SJSA1 (cell line): Measurements from ENCODE around the gene SETD7. TPM values are rescaled to one million over a fixed set of nuclear protein-coding genes. Genes with fewer than 3 reads are reported as not detected.

ENCODE experiments used
- DNase-seq, 2 experiments: peaks; one replicate each; pipeline ENCODE4 v3.0.0-alpha.2; 2015 to 2020; ENCODE audit warnings: low spot score in 2 of 2, low read depth in 1 of 2
- H3K27ac ChIP-seq: fragments of 250-450 bp; sonication (Bioruptor Pico); 2 replicates; pipeline ENCODE4 v1.5.1; 2020; ENCODE audit warnings: mild to moderate bottlenecking, moderate library complexity
- H3K27me3 ChIP-seq: fragments of 250-450 bp; sonication (Bioruptor Pico); replicated peaks from 2 replicates; pipeline ENCODE4 v1.5.1; 2020; ENCODE audit warnings: mild to moderate bottlenecking, moderate library complexity
- H3K36me3 ChIP-seq: fragments of 250-450 bp; sonication (Bioruptor Pico); 2 replicates; pipeline ENCODE4 v1.5.1; 2020; ENCODE audit warnings: mild to moderate bottlenecking
- H3K4me1 ChIP-seq: fragments of 250-450 bp; sonication (Bioruptor Pico); replicated peaks from 2 replicates; pipeline ENCODE4 v1.6.1; 2021; ENCODE audit warnings: mild to moderate bottlenecking
- H3K4me3 ChIP-seq: fragments of 250-450 bp; sonication (Bioruptor Pico); 2 replicates; pipeline ENCODE4 v1.5.1; 2020; ENCODE audit warnings: mild to moderate bottlenecking
- H3K9me3 ChIP-seq: fragments of 250-450 bp; sonication (Bioruptor Pico); replicated peaks from 2 replicates; pipeline ENCODE4 v1.5.1; 2020; ENCODE audit warnings: mild to moderate bottlenecking
- total RNA-seq: library from RNA; depleted of rRNA; stranded (reverse); fragments of >200 nt; shearing (Covaris generic); gene quantifications from 2 replicates; pipeline ENCODE4 v1.2.3, GENCODE V29; 2014

Gene SETD7
- total RNA-seq, 1 experiment from 2014 or later = 22.9 TPM

- H3K36me3 ChIP-seq = peaks cover 17% of the 10 kb centered on the region; the same call in 1 of the 2 replicates
- H3K4me3 ChIP-seq = no peak overlapping the region
- peak; percentile 43 to 54 for DNase-seq
- no peaks in the 10 kb centered on the region for H3K4me1 ChIP-seq
- H3K27me3 ChIP-seq = no peaks in the 10 kb centered on the region
- H3K27ac ChIP-seq = no peak overlapping the region
- no peaks in the 10 kb centered on the region for H3K9me3 ChIP-seq
Observed at GRCh38 chr4:139530833-139531427, 25.1 kb downstream of the SETD7 start.

GRCh38 chr4:139528377-139529005 lies 27.5 kb downstream of the SETD7 start:
- peaks cover 17% of the 10 kb centered on the region for H3K36me3 ChIP-seq
- DNase-seq = no peak
- no peaks in the 10 kb centered on the region for H3K27me3 ChIP-seq
- no peaks in the 10 kb centered on the region for H3K4me1 ChIP-seq
- H3K9me3 ChIP-seq = no peaks in the 10 kb centered on the region
- no peak overlapping the region for H3K27ac ChIP-seq
- no peak overlapping the region for H3K4me3 ChIP-seq

- Histone ChIP-seq H3K4me1 (no peaks in the 10 kb centered on the region), H3K36me3 (peaks cover 22% of the 10 kb centered on the region), H3K27ac (no peak overlapping the region), H3K4me3 (no peak overlapping the region), H3K27me3 (no peaks in the 10 kb centered on the region), H3K9me3 (no peaks in the 10 kb centered on the region)
- no peak for DNase-seq
Observed at GRCh38 chr4:139526928-139527327, 29.1 kb downstream of the SETD7 start.

GRCh38 chr4:139525414-139525813 lies 30.6 kb downstream of the SETD7 start:
- H3K27ac ChIP-seq = no peak overlapping the region
- no peaks in the 10 kb centered on the region for H3K27me3 ChIP-seq
- H3K4me3 ChIP-seq = no peak overlapping the region
- H3K36me3 ChIP-seq = peaks cover 27% of the 10 kb centered on the region
- DNase-seq = no peak
- no peaks in the 10 kb centered on the region for H3K4me1 ChIP-seq
- no peaks in the 10 kb centered on the region for H3K9me3 ChIP-seq

GRCh38 chr4:139524062-139524631 lies 31.9 kb downstream of the SETD7 start:
- Histone ChIP-seq H3K4me1 (no peaks in the 10 kb centered on the region), H3K27me3 (no peaks in the 10 kb centered on the region), H3K4me3 (no peak overlapping the region), H3K27ac (no peak overlapping the region), H3K36me3 (peaks cover 36% of the 10 kb centered on the region), H3K9me3 (no peaks in the 10 kb centered on the region)
- DNase-seq = no peak

GRCh38 chr4:139523076-139523475 lies 32.9 kb downstream of the SETD7 start:
- no peak for DNase-seq
- no peaks in the 10 kb centered on the region for H3K27me3 ChIP-seq
- H3K4me1 ChIP-seq = no peaks in the 10 kb centered on the region
- no peak overlapping the region for H3K27ac ChIP-seq
- no peak overlapping the region for H3K4me3 ChIP-seq
- no peaks in the 10 kb centered on the region for H3K9me3 ChIP-seq
- H3K36me3 ChIP-seq = peaks cover 27% of the 10 kb centered on the region

- H3K4me3 ChIP-seq = no peak overlapping the region
Observed at GRCh38 chr4:139522457-139522856, 33.6 kb downstream of the SETD7 start.

GRCh38 chr4:139521754-139522401 lies 34.1 kb downstream of the SETD7 start:
- no peak overlapping the region for H3K27ac ChIP-seq
- H3K4me1 ChIP-seq = no peaks in the 10 kb centered on the region
- no peak overlapping the region for H3K4me3 ChIP-seq
- DNase-seq = no peak
- H3K9me3 ChIP-seq = no peaks in the 10 kb centered on the region
- H3K36me3 ChIP-seq = peaks cover 26% of the 10 kb centered on the region
- no peaks in the 10 kb centered on the region for H3K27me3 ChIP-seq

More at GRCh38 chr4:139522457-139522856, 33.6 kb downstream of the SETD7 start:
- Histone ChIP-seq H3K27me3 (no peaks in the 10 kb centered on the region), H3K9me3 (no peaks in the 10 kb centered on the region), H3K4me1 (no peaks in the 10 kb centered on the region), H3K36me3 (peaks cover 28% of the 10 kb centered on the region), H3K27ac (no peak overlapping the region)
- DNase-seq = no peak

- Histone ChIP-seq H3K27ac (no peak overlapping the region), H3K36me3 (peaks cover 22% of the 10 kb centered on the region; the same call in 1 of the 2 replicates), H3K4me3 (no peak overlapping the region), H3K4me1 (no peaks in the 10 kb centered on the region), H3K27me3 (no peaks in the 10 kb centered on the region), H3K9me3 (no peaks in the 10 kb centered on the region)
- DNase-seq = no peak
Observed at GRCh38 chr4:139515531-139515958, 40.5 kb downstream of the SETD7 start.

- H3K27ac ChIP-seq = no peak overlapping the region
- DNase-seq = no peak
- H3K4me1 ChIP-seq = no peaks in the 10 kb centered on the region
- no peak overlapping the region for H3K4me3 ChIP-seq
- H3K36me3 ChIP-seq = peaks cover 16% of the 10 kb centered on the region
- no peaks in the 10 kb centered on the region for H3K9me3 ChIP-seq
- H3K27me3 ChIP-seq = no peaks in the 10 kb centered on the region
Observed at GRCh38 chr4:139514382-139515059, 41.5 kb downstream of the SETD7 start.

- no peak for DNase-seq
- H3K27ac ChIP-seq = no peak overlapping the region
- H3K27me3 ChIP-seq = no peaks in the 10 kb centered on the region
Observed at GRCh38 chr4:139511320-139511719, 44.7 kb downstream of the SETD7 start.

GRCh38 chr4:139509727-139510410 lies 46.1 kb downstream of the SETD7 start:
- DNase-seq = no peak
- H3K4me3 ChIP-seq = no peak overlapping the region
- H3K4me1 ChIP-seq = no peaks in the 10 kb centered on the region
- no peaks in the 10 kb centered on the region for H3K9me3 ChIP-seq
- H3K27ac ChIP-seq = no peak overlapping the region
- H3K27me3 ChIP-seq = no peaks in the 10 kb centered on the region
- peaks cover 10% of the 10 kb centered on the region for H3K36me3 ChIP-seq

More at GRCh38 chr4:139511320-139511719, 44.7 kb downstream of the SETD7 start:
- Histone ChIP-seq H3K4me3 (no peak overlapping the region), H3K9me3 (no peaks in the 10 kb centered on the region), H3K36me3 (peaks cover 12% of the 10 kb centered on the region), H3K4me1 (no peaks in the 10 kb centered on the region)

- no peaks in the 10 kb centered on the region for H3K27me3 ChIP-seq
- H3K27ac ChIP-seq = no peak overlapping the region
- DNase-seq = no peak
- H3K4me3 ChIP-seq = no peak overlapping the region
- no peaks in the 10 kb centered on the region for H3K4me1 ChIP-seq
- peaks cover 9% of the 10 kb centered on the region for H3K36me3 ChIP-seq
- no peaks in the 10 kb centered on the region for H3K9me3 ChIP-seq
Observed at GRCh38 chr4:139508581-139509237, 47.3 kb downstream of the SETD7 start.
